Lung (tissue), 12 donors: ENCODE data around the gene FASN. TPM values are rescaled to one million over a fixed set of nuclear protein-coding genes. Genes with fewer than 3 reads are reported as not detected.

Source experiments
- ATAC-seq: fragments of 200-7000 bp; cut with Tn5 transposase; one replicate; pipeline ENCODE4 v1.9.1; 2020; ENCODE audit warnings: moderate number of reproducible peaks; ENCODE audit not compliant: insufficient read depth, low FRiP score
- DNase-seq, 3 donors: peaks; one replicate each; pipeline ENCODE4 v3.0.0-alpha.2; 2013 to 2017
- H3K27ac ChIP-seq, 2 donors: one replicate each; pipeline ENCODE4 v1.5.1; 2013; ENCODE audit warnings: mild to moderate bottlenecking in 2 of 2, moderate library complexity in 2 of 2, control low read depth in 1 of 2, inconsistent platforms in 1 of 2, low read depth in 1 of 2, low read length in 1 of 2
- H3K27me3 ChIP-seq, 3 donors: one replicate each; pipeline ENCODE4 v1.5.1; 2013; ENCODE audit warnings: low read length in 2 of 3; ENCODE audit not compliant: control insufficient read depth in 3 of 3, insufficient read depth in 3 of 3
- H3K36me3 ChIP-seq, 4 donors: one replicate each; pipeline ENCODE4 v1.5.1; 2013; ENCODE audit warnings: low read length in 4 of 4, mild to moderate bottlenecking in 1 of 4, moderate library complexity in 1 of 4; ENCODE audit not compliant: control insufficient read depth in 4 of 4, insufficient read depth in 4 of 4
- H3K4me1 ChIP-seq, 5 donors: one replicate each; pipeline ENCODE4 v1.5.1; 2013; ENCODE audit warnings: low read length in 5 of 5, mild to moderate bottlenecking in 2 of 5, moderate library complexity in 1 of 5; ENCODE audit not compliant: control insufficient read depth in 5 of 5, insufficient read depth in 5 of 5
- H3K4me3 ChIP-seq: one replicate; pipeline ENCODE4 v1.5.1; 2013; ENCODE audit warnings: mild to moderate bottlenecking, control low read depth, moderate library complexity
- H3K9ac ChIP-seq, 2 donors: one replicate each; pipeline ENCODE4 v1.5.1; 2013; ENCODE audit warnings: low read length in 2 of 2, control low read depth in 1 of 2; ENCODE audit not compliant: insufficient read depth in 1 of 2
- H3K9me3 ChIP-seq, 4 donors: one replicate each; pipeline ENCODE4 v1.5.1; 2013; ENCODE audit warnings: low read length in 3 of 4, mild to moderate bottlenecking in 1 of 4, moderate library complexity in 1 of 4; ENCODE audit not compliant: control insufficient read depth in 4 of 4, insufficient read depth in 3 of 4
- CTCF ChIP-seq: IDR thresholded peaks from 2 replicates; pipeline ENCODE4 v1.5.1; 2012; ENCODE audit warnings: mild to moderate bottlenecking; ENCODE audit errors: control extremely low read depth, extremely low read depth
- WGBS, 2 donors: extraction: QIAGEN DNeasy Blood & Tissue Kit; methylation state at CpG; one replicate each; pipeline ENCODE4 v1.1.7; 2013; 5-methylcytosine and 5-hydroxymethylcytosine counted together
- polyA plus RNA-seq, 2 donors: library from polyadenylated mRNA; stranded (reverse); fragments of 200-250 nt; gene quantifications; one replicate each; pipeline ENCODE4 v1.2.1, GENCODE V29; 2013
- total RNA-seq, 2 donors: library from RNA; depleted of rRNA in 1 of 2; stranded (reverse); fragments of >200 nt in 1 of 2; gene quantifications; one replicate each; pipeline ENCODE4 v1.2.1, GENCODE V29; 2014 to 2021
- donor health status: control.
- donor health status: control.
- donor health status: Bipolar disorder and iron deficiency.
- donor health status: healthy.
- donor health status: DM: yes; HTN: yes; CAD: no.

Gene FASN
- total and polyA plus RNA-seq, 4 donors = 46.2 to 604 (median 212) TPM

- 92 to 94% methylated on average over 9 of the region's 9 CpGs for WGBS, 2 donors
- no peak for DNase-seq
- no peak for TF ChIP-seq CTCF
- Histone ChIP-seq H3K4me1 (peaks cover 0 to 22% (median 4%) of the 10 kb centered on the region in 5 donors), H3K4me3 (no peak overlapping the region), H3K36me3 (peaks cover 0 to 2% (median 0%) of the 10 kb centered on the region in 4 donors), H3K9me3 (no peaks in the 10 kb centered on the region), H3K27me3 (no peaks in the 10 kb centered on the region), H3K27ac (no peak overlapping the region), H3K9ac (no peak overlapping the region)
- ATAC-seq = no peak
Observed at GRCh38 chr17:82114872-82115271, 16.8 kb upstream of the FASN start.

- Histone ChIP-seq H3K27ac (peak overlapping the region in 1 of 2 donors; percentile 35), H3K4me1 (peaks cover 0 to 18% (median 4%) of the 10 kb centered on the region in 5 donors), H3K27me3 (no peaks in the 10 kb centered on the region), H3K36me3 (peaks cover 0 to 2% (median 0%) of the 10 kb centered on the region in 4 donors), H3K9ac (no peak overlapping the region), H3K4me3 (no peak overlapping the region), H3K9me3 (no peaks in the 10 kb centered on the region)
- WGBS, 2 donors = 94 to 96% methylated on average over 10 of the region's 10 CpGs
- ATAC-seq (no peak), DNase-seq (no peak)
- TF ChIP-seq CTCF = no peak
Observed at GRCh38 chr17:82114447-82114846, 16.4 kb upstream of the FASN start.

- H3K4me1 ChIP-seq = peaks cover 0 to 14% (median 4%) of the 10 kb centered on the region in 5 donors
- no peak overlapping the region for H3K4me3 ChIP-seq
- H3K9me3 ChIP-seq = no peaks in the 10 kb centered on the region
- peak overlapping the region in 1 of 2 donors; percentile 62 for H3K27ac ChIP-seq
- H3K27me3 ChIP-seq = no peaks in the 10 kb centered on the region
- no peak for ATAC-seq
- no peak for DNase-seq
- H3K9ac ChIP-seq = no peak overlapping the region
- 88 to 91% methylated on average over 13 of the region's 13 CpGs for WGBS, 2 donors
- no peak for TF ChIP-seq CTCF
- H3K36me3 ChIP-seq = peaks cover 0 to 2% (median 0%) of the 10 kb centered on the region in 4 donors
Observed at GRCh38 chr17:82113941-82114340, 15.9 kb upstream of the FASN start.

GRCh38 chr17:82113422-82113821, 15.4 kb upstream of the FASN start:
- Histone ChIP-seq H3K27me3 (no peaks in the 10 kb centered on the region), H3K27ac (peak overlapping the region in 1 of 2 donors; percentile 62), H3K36me3 (peaks cover 0 to 2% (median 0%) of the 10 kb centered on the region in 4 donors), H3K4me1 (peaks cover 0 to 10% (median 4%) of the 10 kb centered on the region in 5 donors), H3K9ac (no peak overlapping the region), H3K4me3 (no peak overlapping the region), H3K9me3 (no peaks in the 10 kb centered on the region)
- 80 to 82% methylated on average over 9 of the region's 9 CpGs for WGBS, 2 donors
- no peak for TF ChIP-seq CTCF
- no peak for DNase-seq
- ATAC-seq = no peak
